NCI-H748 (cell line): Measurements from ENCODE around the gene CDKN2D.

Source experiments
- DNase-seq: peaks from one replicate; lab custom pipeline; 2025; ENCODE audit not compliant: unreplicated experiment; lab: John Stamatoyannopoulos, UW

The CDKN2D gene

GRCh38 chr19:10568826-10569651, at the start of gene CDKN2D:
CDKN2D (minus strand) TSS chr19:10568979; CDS start chr19:10568653, 326 bp downstream.
- peak; percentile 99 for DNase-seq

- no peak for DNase-seq
Observed at GRCh38 chr19:10617409-10618121, 48.8 kb upstream of the CDKN2D start.

- DNase-seq: no peak
Observed at GRCh38 chr19:10615429-10616023, 46.7 kb upstream of the CDKN2D start.

- no peak for DNase-seq
Observed at GRCh38 chr19:10612499-10613119, 43.8 kb upstream of the CDKN2D start.

GRCh38 chr19:10611907-10612306, 43.1 kb upstream of the CDKN2D start:
- DNase-seq: no peak

GRCh38 chr19:10604460-10604980, 35.7 kb upstream of the CDKN2D start:
- no peak for DNase-seq

GRCh38 chr19:10603873-10604459, 35.2 kb upstream of the CDKN2D start:
- no peak for DNase-seq

GRCh38 chr19:10603084-10603872, 34.5 kb upstream of the CDKN2D start:
- DNase-seq: no peak

- DNase-seq: peak; percentile 72
Observed at GRCh38 chr19:10602330-10603083, 33.7 kb upstream of the CDKN2D start.

GRCh38 chr19:10601999-10602329, 33.2 kb upstream of the CDKN2D start:
- no peak for DNase-seq

- no peak for DNase-seq
Observed at GRCh38 chr19:10600149-10600548, 31.4 kb upstream of the CDKN2D start.

- DNase-seq: no peak
Observed at GRCh38 chr19:10593820-10594637, 25.2 kb upstream of the CDKN2D start.

- no peak for DNase-seq
Observed at GRCh38 chr19:10593148-10593547, 24.4 kb upstream of the CDKN2D start.

GRCh38 chr19:10587839-10588150, 19.0 kb upstream of the CDKN2D start:
- no peak for DNase-seq

GRCh38 chr19:10587022-10587838, 18.5 kb upstream of the CDKN2D start, which contains the start of gene AP1M2:
AP1M2 (minus strand) TSS chr19:10587312; CDS start chr19:10587231, 81 bp downstream.
- peak; percentile 76 for DNase-seq

GRCh38 chr19:10586396-10586795, 17.6 kb upstream of the CDKN2D start:
- DNase-seq: no peak

GRCh38 chr19:10583036-10583776, 14.4 kb upstream of the CDKN2D start:
- no peak for DNase-seq
